AG10803 (cell line): ENCODE measurements around the gene PLD4.
"Not testable (repeated sequence)": the region's sequence is repeated elsewhere in the genome, so short reads cannot be mapped to it uniquely, and the experiment has no call there.

Experiments
- DNase-seq: peaks from one replicate; pipeline ENCODE4 v3.0.0; 2010; ENCODE audit warnings: low read depth
- H3K4me3 ChIP-seq: 2 replicates; pipeline ENCODE4 v1.5.1; 2011; ENCODE audit warnings: mild to moderate bottlenecking, low read length, control low read depth
- TF ChIP-seq, protein P1 (sequence below): conservative IDR thresholded peaks from 2 replicates; pipeline ENCODE4 v1.5.1; 2011; ENCODE audit warnings: mild to moderate bottlenecking, low read length, control low read depth, inconsistent platforms

Gene PLD4

GRCh38 chr14:104897330-104898194 lies 27.1 kb upstream of the PLD4 start:
- no peak for DNase-seq
- no peak overlapping the region for H3K4me3 ChIP-seq
- TF ChIP-seq, protein P1, sequence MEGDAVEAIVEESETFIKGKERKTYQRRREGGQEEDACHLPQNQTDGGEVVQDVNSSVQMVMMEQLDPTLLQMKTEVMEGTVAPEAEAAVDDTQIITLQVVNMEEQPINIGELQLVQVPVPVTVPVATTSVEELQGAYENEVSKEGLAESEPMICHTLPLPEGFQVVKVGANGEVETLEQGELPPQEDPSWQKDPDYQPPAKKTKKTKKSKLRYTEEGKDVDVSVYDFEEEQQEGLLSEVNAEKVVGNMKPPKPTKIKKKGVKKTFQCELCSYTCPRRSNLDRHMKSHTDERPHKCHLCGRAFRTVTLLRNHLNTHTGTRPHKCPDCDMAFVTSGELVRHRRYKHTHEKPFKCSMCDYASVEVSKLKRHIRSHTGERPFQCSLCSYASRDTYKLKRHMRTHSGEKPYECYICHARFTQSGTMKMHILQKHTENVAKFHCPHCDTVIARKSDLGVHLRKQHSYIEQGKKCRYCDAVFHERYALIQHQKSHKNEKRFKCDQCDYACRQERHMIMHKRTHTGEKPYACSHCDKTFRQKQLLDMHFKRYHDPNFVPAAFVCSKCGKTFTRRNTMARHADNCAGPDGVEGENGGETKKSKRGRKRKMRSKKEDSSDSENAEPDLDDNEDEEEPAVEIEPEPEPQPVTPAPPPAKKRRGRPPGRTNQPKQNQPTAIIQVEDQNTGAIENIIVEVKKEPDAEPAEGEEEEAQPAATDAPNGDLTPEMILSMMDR: no peak

GRCh38 chr14:104898195-104898558 lies 26.5 kb upstream of the PLD4 start:
- no peak overlapping the region for H3K4me3 ChIP-seq
- TF ChIP-seq, protein P1: no peak

GRCh38 chr14:104898870-104899510 lies 25.7 kb upstream of the PLD4 start:
- DNase-seq: no peak
- no peak overlapping the region for H3K4me3 ChIP-seq
- TF ChIP-seq, protein P1: no peak

More at GRCh38 chr14:104898195-104898558, 26.5 kb upstream of the PLD4 start:
- DNase-seq: no peak

DNA sequence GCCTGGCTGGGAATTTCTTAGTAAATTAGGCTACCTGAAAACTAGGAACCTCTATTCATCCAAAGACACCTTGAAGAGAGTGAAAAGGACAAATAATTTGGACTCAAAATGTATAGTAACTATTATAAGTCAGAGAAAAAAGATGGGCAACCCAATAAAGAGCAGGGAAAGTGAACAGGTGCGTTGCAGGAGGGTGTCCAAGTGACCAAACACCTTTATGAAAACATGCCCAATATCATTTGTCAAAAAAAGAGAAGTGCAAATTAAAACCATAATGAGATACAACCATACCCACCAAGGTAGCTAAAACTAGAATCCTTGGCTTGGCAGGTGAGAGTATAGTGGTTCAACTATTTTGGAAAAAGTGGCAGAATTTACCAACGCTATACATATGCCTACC lies 24.9 kb upstream of the PLD4 start:
- TF ChIP-seq, protein P1: no peak
- no peak overlapping the region for H3K4me3 ChIP-seq
- DNase-seq: no peak

DNA sequence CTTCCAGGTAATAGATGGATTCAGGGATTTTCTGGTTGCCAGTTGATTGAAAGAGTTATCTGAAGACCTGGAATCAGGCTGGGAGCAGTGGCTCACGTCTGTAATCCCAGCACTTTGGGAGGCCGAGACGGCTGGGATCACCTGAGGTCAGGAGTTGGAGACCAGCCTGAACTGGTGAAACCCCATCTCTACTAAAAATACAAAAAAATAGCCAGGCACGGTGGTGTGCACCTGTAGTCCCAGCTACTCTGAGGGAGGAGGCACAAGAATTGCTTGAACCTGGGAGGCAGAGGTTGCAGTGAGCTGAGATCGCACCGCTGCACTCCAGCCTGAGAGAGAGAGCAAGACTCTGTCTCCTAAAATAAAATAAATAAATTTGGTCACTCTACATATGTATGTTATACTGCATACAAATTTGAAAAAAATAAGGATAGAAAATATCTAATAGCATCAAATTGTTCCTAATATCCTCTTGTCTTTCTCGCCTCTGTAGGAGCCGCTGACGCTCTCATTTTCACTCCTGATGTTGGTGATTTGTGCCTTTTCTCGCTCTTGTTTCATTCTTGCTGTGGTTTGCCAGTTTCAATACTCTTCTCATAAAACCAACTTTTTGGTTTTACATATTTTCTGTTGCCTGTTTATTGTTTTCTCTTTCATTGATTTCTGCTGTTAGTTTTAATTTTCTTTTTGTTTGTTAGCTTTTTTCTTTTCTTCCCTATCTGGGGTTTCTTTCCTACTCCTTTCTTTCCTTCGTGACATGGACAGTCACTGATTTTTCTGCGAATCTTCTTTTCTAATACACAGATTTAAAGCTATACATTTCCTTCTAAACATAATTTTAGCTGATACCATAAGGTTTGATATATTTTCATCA lies 23.8 kb upstream of the PLD4 start:
- DNase-seq: no peak
- H3K4me3 ChIP-seq: no peak overlapping the region
- TF ChIP-seq, protein P1: no peak

GRCh38 chr14:104903990-104904389 lies 20.7 kb upstream of the PLD4 start:
- DNase-seq: no peak
- TF ChIP-seq, protein P1: no peak

DNA sequence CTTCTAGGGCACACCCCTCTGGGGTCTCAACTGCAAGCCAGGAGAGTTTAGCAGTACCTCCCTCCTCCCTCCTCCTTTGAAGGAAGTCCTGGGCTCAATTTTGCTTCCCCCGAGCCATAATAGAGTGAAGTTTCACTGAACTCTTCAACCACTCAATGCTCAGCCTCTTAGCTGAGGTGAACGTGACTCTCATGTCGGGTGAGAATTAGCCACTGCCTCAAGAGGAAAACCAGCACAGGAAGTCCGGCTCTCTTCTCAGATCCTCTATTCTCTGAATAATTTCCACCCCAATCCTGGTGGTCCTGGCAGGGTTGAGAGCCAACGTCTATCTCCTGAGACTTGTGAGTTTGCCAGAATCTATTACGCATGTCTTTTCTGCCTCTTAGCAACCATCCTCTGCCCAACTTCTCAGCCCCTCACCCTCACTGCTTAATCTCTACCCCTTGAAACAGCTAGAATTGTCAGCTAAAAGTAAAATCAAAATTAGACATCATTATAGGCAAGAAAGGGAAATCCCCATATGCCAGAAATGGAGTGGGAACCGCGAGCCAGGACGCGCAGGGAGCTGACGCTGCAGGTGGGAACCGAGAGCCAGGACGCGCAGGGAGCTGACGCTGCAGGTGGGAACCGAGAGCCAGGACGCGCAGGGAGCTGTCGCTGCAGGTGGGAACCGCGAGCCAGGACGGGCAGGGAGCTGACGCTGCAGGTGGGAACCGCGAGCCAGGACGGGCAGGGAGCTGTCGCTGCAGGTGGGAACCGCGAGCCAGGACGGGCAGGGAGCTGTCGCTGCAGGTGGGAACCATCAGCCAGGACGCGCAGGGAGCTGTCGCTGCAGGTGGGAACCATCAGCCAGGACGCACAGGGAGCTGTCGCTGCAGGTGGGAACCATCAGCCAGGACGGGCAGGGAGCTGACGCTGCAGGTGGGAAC lies 19.8 kb upstream of the PLD4 start:
- not testable (repeated sequence) for DNase-seq, H3K4me3 ChIP-seq

More at GRCh38 chr14:104903990-104904389, 20.7 kb upstream of the PLD4 start:
- no peak overlapping the region for H3K4me3 ChIP-seq

- H3K4me3 ChIP-seq, DNase-seq: not testable (repeated sequence)
These were observed 19.1 kb upstream of the PLD4 start for GRCh38 chr14:104905579-104905933.
